T-helper 1 cell (primary cell): ENCODE data around the gene POLR2M.

Experiments used
- DNase-seq, 5 donors: peaks; one replicate each; pipeline ENCODE4 v3.0.0-alpha.2; 2012 to 2020

POLR2M gene

DNA sequence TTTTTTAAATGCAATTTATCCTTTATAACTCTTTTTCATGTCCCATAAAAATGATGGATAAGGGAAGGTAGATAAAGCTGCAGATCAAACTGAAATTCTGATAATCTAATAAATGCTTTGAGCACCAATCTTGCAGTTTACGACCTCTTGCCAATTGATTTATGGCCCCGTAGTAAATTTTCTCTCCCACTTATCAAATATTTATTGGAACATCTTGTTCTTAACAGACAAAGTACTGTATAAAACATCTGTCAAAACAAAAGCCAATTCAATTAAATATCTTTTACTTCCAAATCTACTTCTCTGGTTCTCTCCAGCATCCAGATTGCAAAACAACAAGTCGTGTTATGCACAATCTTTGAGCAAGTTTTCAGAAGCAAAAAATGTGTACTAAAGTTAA is 34.6 kb downstream of the POLR2M start:
- no peak for DNase-seq

DNA sequence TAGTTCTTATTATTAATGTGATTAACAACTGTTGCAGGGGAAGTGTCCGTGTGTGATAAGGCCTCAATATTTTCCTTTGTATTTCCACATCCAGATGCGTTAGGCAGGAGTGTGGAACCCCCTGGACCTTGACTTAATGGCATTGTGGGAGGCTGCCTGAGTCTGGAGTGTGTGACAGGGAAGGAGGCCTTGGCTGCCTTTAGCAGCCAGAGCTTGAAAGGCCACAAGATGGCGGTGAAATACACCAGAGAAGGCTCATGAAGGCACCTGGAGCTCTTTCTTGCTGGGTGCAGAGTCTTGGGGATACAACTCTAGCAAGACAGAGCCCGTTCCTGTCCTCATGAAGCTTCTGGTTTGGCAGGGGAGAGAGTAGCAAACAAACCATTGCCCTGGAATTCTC is 36.9 kb downstream of the POLR2M start:
- peak in 1 of 5 donors; percentile 8 for DNase-seq

DNA sequence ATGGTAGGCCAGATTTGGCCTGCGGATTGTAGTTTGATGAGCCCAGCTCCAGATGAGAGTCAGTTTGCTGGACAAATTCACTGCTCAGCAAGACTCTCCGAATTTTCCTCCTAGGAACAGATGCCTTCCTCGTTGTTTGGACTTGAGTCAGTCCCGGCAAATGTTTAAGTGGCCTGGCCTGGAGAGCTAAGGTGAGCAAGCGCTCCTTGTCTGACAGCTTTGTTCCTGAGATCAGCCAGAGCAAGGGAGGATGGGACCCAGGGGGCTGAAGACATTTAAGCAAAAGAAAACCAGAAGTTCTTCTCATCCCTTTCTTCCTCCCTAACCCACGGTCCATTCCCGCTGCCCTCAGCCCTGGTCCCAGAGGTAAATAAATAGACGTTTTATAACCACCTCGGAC is 40.3 kb downstream of the POLR2M start:
- DNase-seq: no peak

DNA sequence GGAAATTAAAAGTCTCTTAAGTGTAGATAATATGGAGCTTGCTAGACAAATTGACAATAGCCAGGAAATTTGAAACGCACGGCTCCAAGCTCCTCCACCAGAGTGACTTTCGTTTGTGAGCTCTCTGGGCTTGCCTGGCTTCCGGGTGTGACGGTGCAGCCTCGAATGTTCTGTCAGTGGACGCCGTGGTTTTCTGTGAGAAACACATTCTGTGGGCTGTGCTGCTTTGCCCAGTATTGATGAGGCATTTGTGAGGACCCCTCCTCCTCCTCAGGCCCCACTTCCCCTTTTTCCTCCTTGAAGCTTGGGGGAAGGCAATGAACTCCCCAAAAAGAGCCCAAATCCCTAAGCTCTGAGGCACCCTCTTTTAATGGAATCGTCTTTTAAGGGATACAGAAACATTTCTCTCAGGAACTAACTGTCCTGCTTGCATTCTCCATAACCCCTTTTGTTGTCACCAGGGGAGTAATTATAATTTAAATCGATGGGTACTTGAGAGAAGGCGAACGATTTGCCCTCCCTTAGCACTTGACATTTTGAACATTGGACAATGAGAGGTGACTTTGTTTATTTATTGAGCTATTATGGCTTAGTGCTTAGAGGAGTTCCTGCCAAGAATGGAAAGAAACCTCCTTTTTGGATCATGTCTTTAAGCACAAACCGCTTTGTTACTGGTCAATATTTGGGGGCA is 40.8 kb downstream of the POLR2M start:
- peak in 1 of 5 donors; percentile 19 for DNase-seq

DNA sequence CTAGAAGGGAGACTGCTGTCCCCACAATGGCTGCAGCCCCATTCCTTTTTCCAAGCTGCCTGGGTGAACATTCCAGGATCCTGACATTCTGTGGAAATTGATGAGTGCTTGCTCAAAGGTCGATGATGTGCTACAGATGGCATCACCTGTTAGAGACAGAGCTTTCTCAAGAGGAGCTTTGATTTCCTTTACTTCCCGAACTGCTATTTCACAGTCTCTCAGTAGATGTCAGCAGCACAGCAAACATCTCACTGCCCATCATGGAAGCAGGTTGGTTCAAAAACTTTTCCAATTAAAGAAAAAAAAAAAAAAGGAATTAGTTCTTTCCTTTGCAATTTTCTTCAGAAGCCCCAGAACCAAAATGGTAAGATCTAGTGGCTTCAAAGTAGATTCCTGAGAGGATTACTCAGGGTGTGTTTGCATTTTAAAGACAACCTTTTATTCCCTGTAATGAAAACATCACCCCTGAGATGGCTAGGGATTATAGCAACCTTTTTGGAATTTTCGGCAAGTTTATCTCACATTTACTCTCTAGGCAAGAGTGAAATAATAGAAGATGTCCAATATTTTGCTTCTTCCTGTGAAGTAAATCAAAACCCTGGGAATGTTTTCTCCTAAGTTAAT is 44.8 kb downstream of the POLR2M start:
- peak in 1 of 5 donors; percentile 2 for DNase-seq

DNA sequence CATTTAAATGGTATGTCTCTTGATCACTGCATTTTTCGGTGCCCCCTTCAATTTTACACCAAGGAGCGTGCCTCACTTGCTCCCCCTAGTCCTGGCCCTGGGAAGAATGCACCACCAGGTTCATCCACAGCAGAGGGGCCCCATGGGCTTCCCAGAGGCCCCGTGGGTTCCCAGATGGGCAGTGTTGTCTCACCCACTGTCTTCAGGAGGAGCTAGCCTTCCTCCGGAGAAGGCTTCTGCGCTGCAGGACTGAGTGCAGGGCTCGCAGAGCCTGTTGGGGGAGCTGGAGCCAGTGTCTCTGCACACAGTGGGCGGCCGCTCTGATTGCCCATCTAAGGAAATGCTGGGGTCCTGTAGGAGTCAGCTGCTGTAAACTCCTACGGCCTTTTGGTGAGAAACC is 45.9 kb downstream of the POLR2M start:
- DNase-seq: no peak

DNA sequence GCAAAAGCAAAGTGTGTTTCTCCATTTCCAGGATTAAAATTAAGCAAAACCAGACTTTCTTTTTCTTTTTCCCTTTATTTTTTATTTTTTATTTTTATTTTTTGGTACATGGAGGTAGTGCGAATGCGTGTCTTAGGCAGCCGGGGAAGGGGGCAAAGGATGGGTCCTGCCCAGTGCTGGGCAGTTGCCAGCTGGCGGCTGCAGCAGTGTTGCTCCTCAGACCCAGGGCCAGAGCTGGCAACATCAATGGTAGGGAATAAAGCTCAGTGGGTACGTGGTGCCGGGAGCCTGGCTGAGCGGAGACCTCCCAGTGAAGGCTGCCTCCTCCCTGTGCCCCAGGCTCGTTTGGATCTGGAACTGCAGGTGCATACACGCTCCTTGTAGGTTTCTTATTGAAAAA is 46.3 kb downstream of the POLR2M start:
- no peak for DNase-seq

DNA sequence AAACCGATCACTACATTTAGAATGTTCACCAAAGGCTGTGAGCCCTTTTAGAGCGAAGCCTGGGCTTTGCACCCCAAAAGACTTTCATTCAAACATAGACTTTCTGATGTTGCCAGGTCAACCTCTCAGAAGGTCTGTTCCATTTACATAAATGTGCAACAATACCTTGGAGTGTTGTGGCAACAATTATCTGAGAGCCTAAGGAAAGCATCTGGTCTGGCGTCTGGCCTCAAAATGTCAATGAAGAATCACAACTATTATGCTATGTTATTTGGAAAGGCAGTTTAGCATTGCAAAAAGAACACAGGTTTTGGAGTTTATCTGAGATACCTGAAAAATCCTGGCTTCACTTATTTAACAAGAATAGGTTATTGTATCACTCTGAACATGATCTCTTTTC is 50.0 kb downstream of the POLR2M start:
- DNase-seq: no peak

DNA sequence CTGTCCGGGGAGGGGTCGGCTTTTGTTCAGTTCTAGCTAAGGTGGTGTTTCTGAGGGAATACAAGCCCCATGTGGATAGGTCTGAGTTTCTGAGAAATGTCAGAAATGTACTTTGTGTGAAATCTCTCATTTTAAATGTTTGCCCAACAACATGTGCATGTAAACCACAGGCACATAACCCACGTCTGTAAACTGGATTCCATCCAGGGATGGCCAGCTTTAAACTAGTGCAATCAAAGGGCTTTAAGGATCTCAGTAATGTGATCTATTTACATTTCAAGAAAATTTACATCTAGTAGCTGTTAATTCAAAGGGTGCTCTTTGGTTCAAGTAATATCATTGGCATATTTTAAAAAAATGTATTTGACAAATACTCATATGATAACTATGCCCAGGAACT is 52.0 kb downstream of the POLR2M start:
- DNase-seq: no peak

DNA sequence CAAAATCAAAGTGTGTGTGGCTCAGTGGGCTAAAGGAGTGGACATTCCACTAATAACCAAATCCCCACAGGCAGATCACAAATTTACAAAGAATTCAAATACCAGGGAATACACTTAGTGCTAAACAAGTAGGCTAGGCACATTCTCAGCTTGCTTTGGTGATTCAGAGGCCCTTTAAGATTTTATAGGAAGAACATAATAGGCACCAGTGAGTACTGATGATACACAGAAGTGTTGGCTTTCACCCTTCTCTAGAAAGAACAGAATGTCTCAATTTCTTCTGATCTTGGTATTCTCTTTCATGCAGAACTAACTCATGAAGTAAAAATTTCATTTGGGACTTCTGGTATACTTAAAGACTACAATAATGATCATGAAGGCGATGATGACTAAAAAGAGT is 55.0 kb downstream of the POLR2M start:
- DNase-seq: no peak

DNA sequence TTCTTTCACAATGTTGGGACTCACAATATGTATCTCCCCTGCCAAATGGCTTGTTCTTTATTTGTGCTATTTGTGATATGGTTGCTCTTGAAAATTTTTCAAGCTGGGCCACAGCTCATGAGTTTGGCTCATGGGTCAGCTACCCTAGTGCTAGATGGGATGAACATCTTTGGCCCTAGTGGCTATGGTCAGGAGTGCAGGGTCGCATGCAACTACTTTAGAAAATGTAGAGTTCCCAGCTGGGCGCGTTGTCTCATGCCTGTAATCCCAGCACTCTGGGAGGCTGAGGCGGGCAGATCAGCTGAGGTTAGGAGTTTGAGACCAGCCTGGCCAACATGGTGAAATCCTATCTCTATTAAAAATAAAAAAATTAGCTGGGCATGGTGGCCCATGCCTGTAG is 55.8 kb downstream of the POLR2M start:
- no peak for DNase-seq

DNA sequence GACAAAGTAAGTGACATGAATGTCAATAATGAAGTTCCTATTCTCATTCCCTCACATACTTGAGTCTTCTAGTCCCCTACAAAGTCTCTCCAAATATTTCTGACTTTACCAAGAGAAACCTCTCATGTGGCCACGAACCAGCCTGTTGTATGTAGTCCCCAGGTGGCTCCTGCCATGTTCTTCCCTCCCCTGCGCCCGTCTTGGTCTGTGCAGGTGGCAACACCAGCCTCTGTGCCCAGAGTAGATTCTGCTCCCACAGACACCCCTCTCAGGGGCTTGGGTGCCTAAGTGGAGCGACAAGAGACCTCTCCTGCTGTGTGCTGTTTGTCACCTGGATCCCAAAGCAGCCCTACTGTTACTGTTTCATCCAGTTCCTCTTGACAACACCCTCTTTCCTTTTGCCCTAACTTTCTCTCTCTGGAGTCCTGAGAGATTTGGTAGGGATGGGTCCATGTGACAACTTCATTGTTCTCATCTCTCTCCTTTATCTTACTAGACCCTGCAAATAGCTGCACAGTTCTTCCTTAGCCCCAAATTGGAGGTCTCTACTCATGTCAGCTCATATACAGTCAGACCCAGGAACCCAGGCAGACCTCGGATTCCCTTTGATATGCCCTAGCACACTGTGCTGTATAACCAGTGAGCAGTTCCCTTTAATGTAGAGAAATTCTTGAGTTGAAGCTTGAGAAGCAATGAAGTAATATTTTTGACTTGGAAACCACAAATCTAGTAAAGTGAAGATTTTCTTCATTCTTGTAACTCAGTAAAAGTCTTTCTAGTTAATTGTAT is 56.9 kb downstream of the POLR2M start:
- DNase-seq: no peak
